SH-SY5Y (cell line): ENCODE results near the gene NCF2.

ENCODE experiments used
- GATA2 ChIP-seq: IDR thresholded peaks from 2 replicates; pipeline ENCODE4 v1.6.1; 2011; ENCODE audit warnings: mild to moderate bottlenecking, low read depth, low read length
- GATA3 ChIP-seq: IDR thresholded peaks from 2 replicates; pipeline ENCODE4 v1.6.1; 2011; ENCODE audit warnings: low read depth, mild to moderate bottlenecking, low read length, moderate library complexity

DNA sequence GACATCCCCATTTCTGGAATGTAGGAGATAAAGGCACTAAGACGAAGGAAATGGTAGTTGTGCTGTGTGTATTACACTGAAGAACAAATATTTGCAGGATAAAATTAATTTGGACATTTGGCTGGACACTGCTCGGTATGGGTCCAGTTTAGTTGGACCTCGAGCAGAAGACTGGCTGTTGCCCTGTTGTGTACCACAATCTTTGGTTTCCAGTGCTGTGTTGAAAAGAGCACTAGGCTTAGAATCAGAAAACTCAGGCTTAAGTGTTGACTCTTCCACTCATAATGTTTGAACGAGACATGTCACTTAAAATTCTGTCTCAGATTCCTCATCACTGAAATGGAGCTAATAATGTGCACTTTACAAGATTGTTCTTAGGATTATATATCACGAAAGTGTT is 46.5 kb upstream of the NCF2 start:
- no peak for TF ChIP-seq GATA2
- TF ChIP-seq GATA3: no peak
